ENCODE measurements around the gene POMT2.

Gene POMT2

GRCh38 chr14:77343662-77344061 lies 23.0 kb upstream of the POMT2 start:
- TF ChIP-seq SIN3A (IDR thresholded peaks at IDR 0.05; ENCODE audit: borderline replicate concordance, insufficient read depth, low read length) (no peak), TAF1 (IDR thresholded peaks at IDR 0.05; ENCODE audit: borderline replicate concordance, insufficient read depth, low read length) (no peak), POLR2AphosphoS5 (IDR thresholded peaks at IDR 0.05; ENCODE audit: low read depth, low read length) (no peak), FOXP2 (optimal IDR thresholded peaks at IDR 0.05; ENCODE audit: borderline replicate concordance, extremely low read depth, extremely low read length, insufficient read depth) (no peak)
- TF ChIP-seq, protein P1, sequence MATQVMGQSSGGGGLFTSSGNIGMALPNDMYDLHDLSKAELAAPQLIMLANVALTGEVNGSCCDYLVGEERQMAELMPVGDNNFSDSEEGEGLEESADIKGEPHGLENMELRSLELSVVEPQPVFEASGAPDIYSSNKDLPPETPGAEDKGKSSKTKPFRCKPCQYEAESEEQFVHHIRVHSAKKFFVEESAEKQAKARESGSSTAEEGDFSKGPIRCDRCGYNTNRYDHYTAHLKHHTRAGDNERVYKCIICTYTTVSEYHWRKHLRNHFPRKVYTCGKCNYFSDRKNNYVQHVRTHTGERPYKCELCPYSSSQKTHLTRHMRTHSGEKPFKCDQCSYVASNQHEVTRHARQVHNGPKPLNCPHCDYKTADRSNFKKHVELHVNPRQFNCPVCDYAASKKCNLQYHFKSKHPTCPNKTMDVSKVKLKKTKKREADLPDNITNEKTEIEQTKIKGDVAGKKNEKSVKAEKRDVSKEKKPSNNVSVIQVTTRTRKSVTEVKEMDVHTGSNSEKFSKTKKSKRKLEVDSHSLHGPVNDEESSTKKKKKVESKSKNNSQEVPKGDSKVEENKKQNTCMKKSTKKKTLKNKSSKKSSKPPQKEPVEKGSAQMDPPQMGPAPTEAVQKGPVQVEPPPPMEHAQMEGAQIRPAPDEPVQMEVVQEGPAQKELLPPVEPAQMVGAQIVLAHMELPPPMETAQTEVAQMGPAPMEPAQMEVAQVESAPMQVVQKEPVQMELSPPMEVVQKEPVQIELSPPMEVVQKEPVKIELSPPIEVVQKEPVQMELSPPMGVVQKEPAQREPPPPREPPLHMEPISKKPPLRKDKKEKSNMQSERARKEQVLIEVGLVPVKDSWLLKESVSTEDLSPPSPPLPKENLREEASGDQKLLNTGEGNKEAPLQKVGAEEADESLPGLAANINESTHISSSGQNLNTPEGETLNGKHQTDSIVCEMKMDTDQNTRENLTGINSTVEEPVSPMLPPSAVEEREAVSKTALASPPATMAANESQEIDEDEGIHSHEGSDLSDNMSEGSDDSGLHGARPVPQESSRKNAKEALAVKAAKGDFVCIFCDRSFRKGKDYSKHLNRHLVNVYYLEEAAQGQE (IDR thresholded peaks at IDR 0.05; ENCODE audit: insufficient read depth in 1 of 2, low read depth in 2 of 2, low read length in 2 of 2) = no peak

- TF ChIP-seq SIN3A (IDR thresholded peaks at IDR 0.05; ENCODE audit: borderline replicate concordance, insufficient read depth, low read length) (no peak), FOXP2 (optimal IDR thresholded peaks at IDR 0.05; ENCODE audit: borderline replicate concordance, extremely low read depth, extremely low read length, insufficient read depth) (no peak), TAF1 (IDR thresholded peaks at IDR 0.05; ENCODE audit: borderline replicate concordance, insufficient read depth, low read length) (no peak)
Measured at GRCh38 chr14:77342726-77343397, 22.2 kb upstream of the POMT2 start.

GRCh38 chr14:77340389-77340788 lies 19.7 kb upstream of the POMT2 start:
- no peak for TF ChIP-seq SIN3A (IDR thresholded peaks at IDR 0.05; ENCODE audit: borderline replicate concordance, insufficient read depth, low read length)
- TF ChIP-seq, protein P1 (IDR thresholded peaks at IDR 0.05; ENCODE audit: insufficient read depth in 1 of 2, low read depth in 2 of 2, low read length in 2 of 2) = no peak
- no peak for TF ChIP-seq TAF1 (IDR thresholded peaks at IDR 0.05; ENCODE audit: borderline replicate concordance, insufficient read depth, low read length)
- TF ChIP-seq FOXP2 (optimal IDR thresholded peaks at IDR 0.05; ENCODE audit: borderline replicate concordance, extremely low read depth, extremely low read length, insufficient read depth) = no peak
- no peak for TF ChIP-seq POLR2AphosphoS5 (IDR thresholded peaks at IDR 0.05; ENCODE audit: low read depth, low read length)

DNA sequence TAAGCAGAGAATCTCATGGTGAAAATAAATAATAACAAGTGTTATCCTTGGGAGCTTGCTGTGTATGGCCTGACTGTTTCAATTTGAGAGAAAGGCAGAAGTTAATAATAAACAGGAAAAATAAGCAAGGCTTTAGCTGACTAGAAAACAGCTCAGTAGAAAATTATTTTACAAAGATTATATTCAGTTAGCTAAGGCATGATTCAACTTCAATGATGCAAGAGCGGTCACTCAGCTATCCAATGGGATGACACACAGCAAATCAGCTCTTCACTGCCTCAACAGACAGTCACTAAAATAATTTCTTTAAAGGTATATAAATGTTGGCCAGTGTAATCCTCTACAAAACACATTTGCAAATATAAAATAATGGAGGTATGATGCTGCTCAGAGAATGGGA lies 18.7 kb upstream of the POMT2 start:
- TF ChIP-seq, protein P1 (IDR thresholded peaks at IDR 0.05; ENCODE audit: insufficient read depth in 1 of 2, low read depth in 2 of 2, low read length in 2 of 2) = no peak
- no peak for TF ChIP-seq FOXP2 (optimal IDR thresholded peaks at IDR 0.05; ENCODE audit: borderline replicate concordance, extremely low read depth, extremely low read length, insufficient read depth)
- no peak for TF ChIP-seq TAF1 (IDR thresholded peaks at IDR 0.05; ENCODE audit: borderline replicate concordance, insufficient read depth, low read length)
- no peak for TF ChIP-seq POLR2AphosphoS5 (IDR thresholded peaks at IDR 0.05; ENCODE audit: low read depth, low read length)
- no peak for TF ChIP-seq SIN3A (IDR thresholded peaks at IDR 0.05; ENCODE audit: borderline replicate concordance, insufficient read depth, low read length)

- TF ChIP-seq POLR2AphosphoS5 (IDR thresholded peaks at IDR 0.05; ENCODE audit: low read depth, low read length) (no peak), TAF1 (IDR thresholded peaks at IDR 0.05; ENCODE audit: borderline replicate concordance, insufficient read depth, low read length) (no peak), FOXP2 (optimal IDR thresholded peaks at IDR 0.05; ENCODE audit: borderline replicate concordance, extremely low read depth, extremely low read length, insufficient read depth) (no peak), SIN3A (IDR thresholded peaks at IDR 0.05; ENCODE audit: borderline replicate concordance, insufficient read depth, low read length) (no peak)
- TF ChIP-seq, protein P1 (IDR thresholded peaks at IDR 0.05; ENCODE audit: insufficient read depth in 1 of 2, low read depth in 2 of 2, low read length in 2 of 2) = no peak
Measured at GRCh38 chr14:77338302-77338701, 17.6 kb upstream of the POMT2 start.

All from PFSK-1 (cell line).